ENCODE measurements around the gene JAZF1.

The JAZF1 gene

DNA sequence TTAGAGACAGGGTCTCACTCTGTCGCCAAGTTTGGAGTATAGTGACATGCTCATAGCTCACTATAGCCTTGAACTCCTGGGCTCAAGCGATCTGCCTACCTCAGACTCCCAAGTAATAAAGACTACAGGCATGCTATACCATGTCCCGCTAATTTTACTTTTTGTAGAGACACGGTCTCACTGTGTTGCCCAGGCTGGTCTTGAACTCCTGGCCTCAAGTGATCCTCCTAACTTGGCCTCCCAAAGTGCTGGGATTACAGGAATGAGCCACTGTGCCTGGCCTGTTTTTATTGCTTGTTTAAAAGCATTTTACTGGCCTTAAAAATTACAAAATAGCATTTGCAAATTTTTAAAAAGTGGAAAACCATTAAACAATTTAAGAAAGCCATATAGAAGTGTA is 135.0 kb downstream of the JAZF1 start:
- no peak overlapping the region for H2AFZ ChIP-seq (ENCODE audit: low read length)
- TF ChIP-seq EZH2 (optimal IDR thresholded peaks at IDR 0.05; ENCODE audit: low read depth, low read length) (no peak), EZH2phosphoT487 (IDR thresholded peaks at IDR 0.05; ENCODE audit: low read length) (no peak)
- TF ChIP-seq, protein P1, sequence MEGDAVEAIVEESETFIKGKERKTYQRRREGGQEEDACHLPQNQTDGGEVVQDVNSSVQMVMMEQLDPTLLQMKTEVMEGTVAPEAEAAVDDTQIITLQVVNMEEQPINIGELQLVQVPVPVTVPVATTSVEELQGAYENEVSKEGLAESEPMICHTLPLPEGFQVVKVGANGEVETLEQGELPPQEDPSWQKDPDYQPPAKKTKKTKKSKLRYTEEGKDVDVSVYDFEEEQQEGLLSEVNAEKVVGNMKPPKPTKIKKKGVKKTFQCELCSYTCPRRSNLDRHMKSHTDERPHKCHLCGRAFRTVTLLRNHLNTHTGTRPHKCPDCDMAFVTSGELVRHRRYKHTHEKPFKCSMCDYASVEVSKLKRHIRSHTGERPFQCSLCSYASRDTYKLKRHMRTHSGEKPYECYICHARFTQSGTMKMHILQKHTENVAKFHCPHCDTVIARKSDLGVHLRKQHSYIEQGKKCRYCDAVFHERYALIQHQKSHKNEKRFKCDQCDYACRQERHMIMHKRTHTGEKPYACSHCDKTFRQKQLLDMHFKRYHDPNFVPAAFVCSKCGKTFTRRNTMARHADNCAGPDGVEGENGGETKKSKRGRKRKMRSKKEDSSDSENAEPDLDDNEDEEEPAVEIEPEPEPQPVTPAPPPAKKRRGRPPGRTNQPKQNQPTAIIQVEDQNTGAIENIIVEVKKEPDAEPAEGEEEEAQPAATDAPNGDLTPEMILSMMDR (IDR thresholded peaks at IDR 0.05; ENCODE audit: low read length) = no peak
- H3K9me3 ChIP-seq (replicated peaks; ENCODE audit: insufficient read depth, low read length) = no peaks in the 10 kb centered on the region
- no peak overlapping the region for H3K4me3 ChIP-seq (ENCODE audit: low read length)
- H3K4me1 ChIP-seq (ENCODE audit: low read length) = no peaks in the 10 kb centered on the region
- H3K4me2 ChIP-seq (ENCODE audit: low read depth, low read length) = no peak overlapping the region
- no peak overlapping the region for H3K27ac ChIP-seq (ENCODE audit: low read length)
- H3K27me3 ChIP-seq (replicated peaks; ENCODE audit: insufficient read depth, low read length) = no peaks in the 10 kb centered on the region
- H3K9ac ChIP-seq (ENCODE audit: low read length) = no peak overlapping the region
- no peaks in the 10 kb centered on the region for H3F3A ChIP-seq (ENCODE audit: insufficient read depth, low read length)
- H3K36me3 ChIP-seq (replicated peaks; ENCODE audit: insufficient read depth, low read length) = no peaks in the 10 kb centered on the region
- H3K79me2 ChIP-seq (ENCODE audit: low read length) = no peaks in the 10 kb centered on the region
- no peaks in the 10 kb centered on the region for H3K9me2 ChIP-seq (replicated peaks; ENCODE audit: insufficient read depth, low read length)
- no peaks in the 10 kb centered on the region for H4K20me1 ChIP-seq (ENCODE audit: insufficient read depth, low read length)
- no peak for DNase-seq

DNA sequence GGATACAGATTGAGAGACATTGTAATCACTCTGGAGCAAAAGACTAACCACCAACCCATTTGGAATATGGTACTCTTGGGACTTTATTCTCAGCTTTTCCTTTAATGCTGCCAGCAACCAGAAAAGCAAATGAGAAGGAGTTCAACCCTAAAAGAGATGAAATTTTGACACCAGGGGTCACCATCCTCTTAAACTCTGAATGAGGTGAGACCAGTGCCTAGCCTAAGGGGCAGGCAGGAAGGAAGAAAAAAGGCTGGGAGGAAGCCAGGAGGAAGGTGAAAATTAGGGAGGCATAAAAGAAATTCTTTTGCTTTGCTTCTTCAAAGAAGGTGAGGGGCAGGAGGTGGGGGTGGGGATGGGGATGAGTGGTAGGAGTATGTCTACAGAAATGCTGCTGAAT is 135.8 kb downstream of the JAZF1 start:
- TF ChIP-seq EZH2phosphoT487 (IDR thresholded peaks at IDR 0.05; ENCODE audit: low read length) (no peak), EZH2 (optimal IDR thresholded peaks at IDR 0.05; ENCODE audit: low read depth, low read length) (no peak)
- Histone ChIP-seq H3K27ac (ENCODE audit: low read length) (no peak overlapping the region), H3K9ac (ENCODE audit: low read length) (no peak overlapping the region), H3K4me3 (ENCODE audit: low read length) (no peak overlapping the region), H3K79me2 (ENCODE audit: low read length) (no peaks in the 10 kb centered on the region), H4K20me1 (ENCODE audit: insufficient read depth, low read length) (no peaks in the 10 kb centered on the region), H3F3A (ENCODE audit: insufficient read depth, low read length) (no peaks in the 10 kb centered on the region), H3K36me3 (replicated peaks; ENCODE audit: insufficient read depth, low read length) (no peaks in the 10 kb centered on the region), H3K9me2 (replicated peaks; ENCODE audit: insufficient read depth, low read length) (no peaks in the 10 kb centered on the region), H3K9me3 (replicated peaks; ENCODE audit: insufficient read depth, low read length) (no peaks in the 10 kb centered on the region), H3K27me3 (replicated peaks; ENCODE audit: insufficient read depth, low read length) (no peaks in the 10 kb centered on the region), H3K4me1 (ENCODE audit: low read length) (no peaks in the 10 kb centered on the region), H3K4me2 (ENCODE audit: low read depth, low read length) (no peak overlapping the region), H2AFZ (ENCODE audit: low read length) (no peak overlapping the region)
- no peak for DNase-seq

DNA sequence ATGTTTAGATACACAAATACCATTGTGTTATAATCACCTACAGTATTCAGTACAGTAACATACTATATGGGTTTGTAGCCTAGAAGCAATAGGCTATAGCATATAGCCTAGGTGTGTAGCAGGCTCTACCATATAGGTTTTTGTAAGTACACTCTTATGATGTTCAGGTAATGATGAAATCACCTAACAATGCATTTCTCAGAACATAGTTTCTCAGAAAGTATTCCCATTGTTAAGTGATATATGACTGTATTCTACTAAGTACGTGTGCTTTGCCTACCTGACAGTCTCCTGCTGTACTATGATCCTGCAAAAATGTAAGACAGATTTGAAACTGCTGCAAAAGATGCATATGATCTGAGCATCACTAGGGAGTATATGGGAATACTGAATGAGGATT is 137.9 kb downstream of the JAZF1 start:
- Histone ChIP-seq H3K4me2 (ENCODE audit: low read depth, low read length) (no peak overlapping the region), H3K79me2 (ENCODE audit: low read length) (no peaks in the 10 kb centered on the region), H3K4me3 (ENCODE audit: low read length) (no peak overlapping the region), H3K9me3 (replicated peaks; ENCODE audit: insufficient read depth, low read length) (no peaks in the 10 kb centered on the region), H3K27me3 (replicated peaks; ENCODE audit: insufficient read depth, low read length) (no peaks in the 10 kb centered on the region), H3K36me3 (replicated peaks; ENCODE audit: insufficient read depth, low read length) (no peaks in the 10 kb centered on the region), H3K9ac (ENCODE audit: low read length) (no peak overlapping the region), H3F3A (ENCODE audit: insufficient read depth, low read length) (no peaks in the 10 kb centered on the region), H2AFZ (ENCODE audit: low read length) (no peak overlapping the region), H3K4me1 (ENCODE audit: low read length) (no peaks in the 10 kb centered on the region), H3K27ac (ENCODE audit: low read length) (no peak overlapping the region), H4K20me1 (ENCODE audit: insufficient read depth, low read length) (no peaks in the 10 kb centered on the region), H3K9me2 (replicated peaks; ENCODE audit: insufficient read depth, low read length) (no peaks in the 10 kb centered on the region)
- TF ChIP-seq EZH2 (optimal IDR thresholded peaks at IDR 0.05; ENCODE audit: low read depth, low read length) (no peak), EZH2phosphoT487 (IDR thresholded peaks at IDR 0.05; ENCODE audit: low read length) (no peak)
- TF ChIP-seq, protein P1 (IDR thresholded peaks at IDR 0.05; ENCODE audit: low read length) = no peak
- DNase-seq = no peak

GRCh38 chr7:28041508-28042314 is 138.9 kb downstream of the JAZF1 start:
- H3K4me2 ChIP-seq (ENCODE audit: low read depth, low read length) = no peak overlapping the region
- no peak for TF ChIP-seq EZH2phosphoT487 (IDR thresholded peaks at IDR 0.05; ENCODE audit: low read length)
- no peaks in the 10 kb centered on the region for H3K36me3 ChIP-seq (replicated peaks; ENCODE audit: insufficient read depth, low read length)
- no peak overlapping the region for H3K4me3 ChIP-seq (ENCODE audit: low read length)
- H3F3A ChIP-seq (ENCODE audit: insufficient read depth, low read length) = no peaks in the 10 kb centered on the region
- no peaks in the 10 kb centered on the region for H3K9me3 ChIP-seq (replicated peaks; ENCODE audit: insufficient read depth, low read length)
- no peak for DNase-seq
- no peak overlapping the region for H2AFZ ChIP-seq (ENCODE audit: low read length)
- no peak overlapping the region for H3K9ac ChIP-seq (ENCODE audit: low read length)
- H3K9me2 ChIP-seq (replicated peaks; ENCODE audit: insufficient read depth, low read length) = no peaks in the 10 kb centered on the region
- no peaks in the 10 kb centered on the region for H4K20me1 ChIP-seq (ENCODE audit: insufficient read depth, low read length)
- no peaks in the 10 kb centered on the region for H3K4me1 ChIP-seq (ENCODE audit: low read length)
- H3K27me3 ChIP-seq (replicated peaks; ENCODE audit: insufficient read depth, low read length) = no peaks in the 10 kb centered on the region
- H3K27ac ChIP-seq (ENCODE audit: low read length) = no peak overlapping the region
- H3K79me2 ChIP-seq (ENCODE audit: low read length) = no peaks in the 10 kb centered on the region

Measured in MM.1S (cell line).